Measurements from ENCODE around the gene IFT25.

GRCh38 chr1:53906121-53906520 lies 39.4 kb downstream of the IFT25 start:
- TF ChIP-seq CTCF (IDR thresholded peaks at IDR 0.05) (no peak), EP300 (IDR thresholded peaks at IDR 0.05) (no peak), POLR2A (IDR thresholded peaks at IDR 0.05) (no peak)

Measured in gastroesophageal sphincter (tissue), 3 donors.